H1 (cell line): ENCODE data around the gene KLHL36. TPM values are rescaled to one million over a fixed set of nuclear protein-coding genes. Genes with fewer than 3 reads are reported as not detected.

Source experiments
- ASH2L ChIP-seq: fragments of 200-600, 300-600 bp; sonication (generic); IDR thresholded peaks from one replicate; pipeline ENCODE4 v1.7.1; 2017; ENCODE audit warnings: low read length
- ATF3 ChIP-seq: IDR thresholded peaks from 2 replicates; pipeline ENCODE4 v1.6.1; 2011; ENCODE audit warnings: low read depth, mild to moderate bottlenecking, low read length; ENCODE audit not compliant: insufficient read depth
- BCL11A ChIP-seq, 2 experiments: IDR thresholded peaks; one replicate each; pipeline ENCODE4 v1.6.1; 2011; ENCODE audit warnings: low read depth in 2 of 2, low read length in 2 of 2, mild to moderate bottlenecking in 2 of 2
- BRCA1 ChIP-seq: IDR thresholded peaks from 2 replicates; pipeline ENCODE4 v1.6.1; 2012; ENCODE audit warnings: low read depth, low read length, improper control_type of control experiment
- CEBPB ChIP-seq: IDR thresholded peaks from 2 replicates; pipeline ENCODE4 v1.6.1; 2012; ENCODE audit warnings: low read depth, low read length
- FOSL1 ChIP-seq: IDR thresholded peaks from 2 replicates; pipeline ENCODE4 v1.6.1; 2011; ENCODE audit warnings: mild to moderate bottlenecking, low read depth, low read length, moderate library complexity; ENCODE audit not compliant: insufficient read depth
- GABPA ChIP-seq: IDR thresholded peaks from 2 replicates; pipeline ENCODE4 v1.6.1; 2011; ENCODE audit warnings: mild to moderate bottlenecking, low read length, moderate library complexity, borderline replicate concordance; ENCODE audit not compliant: insufficient read depth
- HDAC2 ChIP-seq, 2 experiments: fragments of 300-600 bp in 1 of 2; sonication (generic) in 1 of 2; IDR thresholded peaks; 2 replicates each; pipeline ENCODE4 v1.6.1; 2011 to 2012; ENCODE audit warnings: low read depth in 2 of 2, low read length in 2 of 2, mild to moderate bottlenecking in 2 of 2, moderate library complexity in 2 of 2, borderline replicate concordance in 1 of 2, inconsistent platforms in 1 of 2
- JUN ChIP-seq: IDR thresholded peaks from 2 replicates; pipeline ENCODE4 v1.6.1; 2011; ENCODE audit warnings: low read depth, mild to moderate bottlenecking, improper control_type of control experiment, low read length
- JUND ChIP-seq: IDR thresholded peaks from 2 replicates; pipeline ENCODE4 v1.6.1; 2011; ENCODE audit warnings: mild to moderate bottlenecking, improper control_type of control experiment, low read length
- MAX ChIP-seq: IDR thresholded peaks from 2 replicates; pipeline ENCODE4 v1.6.1; 2012; ENCODE audit warnings: inconsistent platforms
- NRF1 ChIP-seq: IDR thresholded peaks from 2 replicates; pipeline ENCODE4 v1.6.1; 2011; ENCODE audit warnings: mild to moderate bottlenecking, low read depth, low read length, improper control_type of control experiment
- POU5F1 ChIP-seq: IDR thresholded peaks from 2 replicates; pipeline ENCODE4 v1.6.1; 2011; ENCODE audit warnings: low read depth, mild to moderate bottlenecking, low read length, moderate library complexity
- RBBP5 ChIP-seq: IDR thresholded peaks from 2 replicates; pipeline ENCODE4 v1.7.1; 2012; ENCODE audit warnings: low read depth, mild to moderate bottlenecking, inconsistent platforms, low read length, moderate library complexity, borderline replicate concordance
- RXRA ChIP-seq: IDR thresholded peaks from 2 replicates; pipeline ENCODE4 v1.6.1; 2011; ENCODE audit warnings: low read depth, mild to moderate bottlenecking, low read length, moderate library complexity; ENCODE audit not compliant: insufficient read depth
- SIN3A ChIP-seq, 2 experiments: IDR thresholded peaks in 1 of 2; conservative IDR thresholded peaks in 1 of 2; 2 replicates each; pipeline ENCODE4 v1.6.1; 2011 to 2012; ENCODE audit warnings: low read length in 2 of 2, improper control_type of control experiment in 1 of 2, low read depth in 1 of 2, mild to moderate bottlenecking in 1 of 2
- SIRT6 ChIP-seq: IDR thresholded peaks from one replicate; pipeline ENCODE4 v1.7.1; 2012; ENCODE audit warnings: low read length, inconsistent platforms
- SIX5 ChIP-seq: IDR thresholded peaks from 2 replicates; pipeline ENCODE4 v1.6.1; 2011; ENCODE audit warnings: mild to moderate bottlenecking, low read depth, low read length
- SP2 ChIP-seq: IDR thresholded peaks from 2 replicates; pipeline ENCODE4 v1.6.1; 2012; ENCODE audit warnings: mild to moderate bottlenecking, low read length, inconsistent platforms
- SP4 ChIP-seq: IDR thresholded peaks from 2 replicates; pipeline ENCODE4 v1.6.1; 2012; ENCODE audit warnings: low read length, inconsistent platforms
- SUZ12 ChIP-seq: fragments of 200-600 bp; sonication (generic); IDR thresholded peaks from 2 replicates; pipeline ENCODE4 v1.6.1; 2012; ENCODE audit warnings: mild to moderate bottlenecking, inconsistent platforms, low read length, moderate library complexity, mixed read lengths
- TAF1 ChIP-seq: IDR thresholded peaks from 2 replicates; pipeline ENCODE4 v1.6.1; 2011; ENCODE audit warnings: mild to moderate bottlenecking, low read depth, low read length
- ZNF274 ChIP-seq: IDR thresholded peaks from 2 replicates; pipeline ENCODE4 v1.7.0; 2012; ENCODE audit warnings: low read length, borderline replicate concordance; ENCODE audit errors: extremely low read depth
- polyA plus RNA-seq, 7 experiments: library from polyadenylated mRNA; depleted of rRNA in 3 of 7; stranded (reverse) in 5 of 7; unstranded in 2 of 7; fragments of >200 nt in 5 of 7; fragments of 200-250 nt in 2 of 7; gene quantifications; 1 replicate in 5 of 7; 2 replicates in 1 of 7; 4 replicates in 1 of 7; pipeline versions ENCODE4 v1.2.1 to v1.2.3, GENCODE V29; 2011 to 2013; ENCODE audit warnings: missing spikeins in 2 of 7, mixed read lengths in 2 of 7
- total RNA-seq: library from RNA; stranded (reverse); fragmentation: NEBNext Ultra II Directional; extraction: Animal tissue kit (Norgen Biotek cat#: 25700); gene quantifications from 2 replicates; pipeline ENCODE4 v1.2.1, GENCODE V29; 2021

Gene KLHL36
- total and polyA plus RNA-seq, 2 of the 8 experiments (the other 6 are each of a cell fraction or from before 2014, with no cell fraction given), result 22.9 to 33.6 TPM

- TF ChIP-seq GABPA (no peak), ZNF274 (no peak), POU5F1 (no peak), SIN3A (conservative IDR thresholded peaks at IDR 0.05 in 1 of 2, IDR thresholded peaks at IDR 0.05 in 1 of 2; ENCODE audit: low read depth in 1 of 2, low read length in 2 of 2) (peak in 1 of 2 experiments; percentile 12; a peak in 1 of 4 replicates), SUZ12 (no peak), ASH2L (no peak), NRF1 (no peak), RXRA (no peak), SIRT6 (no peak), TAF1 (peak; percentile 54), JUN (no peak), SIX5 (no peak), SP4 (no peak), MAX (peak; percentile 18; the same call in 1 of the 2 replicates), HDAC2 (IDR thresholded peaks at IDR 0.05; ENCODE audit: borderline replicate concordance in 1 of 2, low read depth in 2 of 2, low read length in 2 of 2) (no peak; a peak in 1 of 4 replicates), CEBPB (peak; percentile 100), SP2 (peak; percentile 25; the same call in 1 of the 2 replicates), BRCA1 (no peak), JUND (no peak), RBBP5 (0 out of 2 replicates have a peak, but pooled peaks have one; percentile 91), FOSL1 (no peak), ATF3 (no peak), BCL11A (IDR thresholded peaks at IDR 0.05; ENCODE audit: low read depth in 2 of 2, low read length in 2 of 2) (no peak)
Observed at GRCh38 chr16:84617791-84618580, 30.3 kb upstream of the KLHL36 start, which contains the start of gene COTL1 (continued).
